Duodenal mucosa (tissue), 2 donors: ENCODE data around the gene LIN37.
"Not testable (repeated sequence)": the region's sequence is repeated elsewhere in the genome, so short reads cannot be mapped to it uniquely, and the experiment has no call there.

ENCODE experiments used
- H3K27ac ChIP-seq: one replicate; pipeline ENCODE4 v1.7.0; 2013; ENCODE audit warnings: low read depth, low read length
- H3K27me3 ChIP-seq, 2 donors: one replicate each; pipeline ENCODE4 v1.7.0; 2013; ENCODE audit warnings: low read length in 2 of 2, control low read depth in 1 of 2; ENCODE audit not compliant: insufficient read depth in 2 of 2, control insufficient read depth in 1 of 2
- H3K36me3 ChIP-seq, 2 donors: one replicate each; pipeline ENCODE4 v1.7.0; 2013; ENCODE audit warnings: low read length in 2 of 2, control low read depth in 1 of 2; ENCODE audit not compliant: insufficient read depth in 2 of 2, control insufficient read depth in 1 of 2
- H3K4me1 ChIP-seq, 2 donors: one replicate each; pipeline ENCODE4 v1.7.0; 2013; ENCODE audit warnings: low read length in 2 of 2, control low read depth in 1 of 2; ENCODE audit not compliant: insufficient read depth in 2 of 2, control insufficient read depth in 1 of 2
- H3K4me3 ChIP-seq, 2 donors: one replicate each; pipeline ENCODE4 v1.7.0; 2013; ENCODE audit warnings: low read length in 2 of 2, low read depth in 1 of 2
- H3K9ac ChIP-seq, 2 donors: one replicate each; pipeline ENCODE4 v1.7.0; 2013; ENCODE audit warnings: low read length in 2 of 2, low read depth in 1 of 2
- H3K9me3 ChIP-seq, 2 donors: one replicate each; pipeline ENCODE4 v1.7.0; 2013; ENCODE audit warnings: low read length in 2 of 2, control low read depth in 1 of 2; ENCODE audit not compliant: control insufficient read depth in 1 of 2

The LIN37 gene

DNA sequence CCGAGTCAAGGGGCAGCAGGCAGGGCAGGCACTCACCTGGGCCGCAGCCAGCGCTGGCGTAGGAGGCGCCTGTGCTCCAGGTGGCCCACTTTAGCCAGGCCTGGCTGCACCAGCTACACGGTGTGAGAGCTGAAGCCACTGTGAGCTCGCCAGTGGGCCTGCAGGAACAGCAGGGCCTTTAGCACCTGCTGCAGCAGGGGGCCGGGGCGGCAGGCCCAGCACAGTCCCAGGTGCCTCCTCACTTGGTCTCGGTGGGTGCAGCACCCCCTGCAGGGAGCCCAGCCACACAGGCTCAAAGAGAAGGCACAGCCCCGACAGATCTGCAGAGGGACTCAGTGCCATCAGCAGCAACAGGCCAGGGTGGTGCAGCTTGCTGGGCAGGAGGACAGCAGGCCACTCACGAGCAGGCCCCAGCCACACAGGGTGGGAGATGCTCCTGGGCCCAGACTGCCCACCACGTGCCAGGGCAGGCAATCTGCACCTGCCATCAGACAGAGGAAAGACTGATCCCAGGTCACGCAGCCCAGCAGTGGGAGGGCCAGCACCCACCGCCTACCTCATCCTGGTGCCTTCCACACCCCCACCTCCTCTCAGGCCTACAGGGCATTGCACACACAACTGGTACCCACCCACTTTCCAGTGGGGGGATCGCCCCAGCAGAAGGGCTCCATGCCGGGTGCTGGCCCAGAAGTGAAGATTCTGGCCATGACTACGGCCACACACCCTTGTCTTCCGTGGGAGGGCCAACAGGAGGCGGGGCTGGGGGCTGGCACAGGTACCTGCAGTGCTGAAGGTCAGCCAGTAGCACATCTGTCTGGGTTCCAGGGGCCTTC is 42.8 kb downstream of the LIN37 start:
- Histone ChIP-seq H3K4me1 (no peaks in the 10 kb centered on the region), H3K4me3 (no peak overlapping the region), H3K27me3 (no peaks in the 10 kb centered on the region), H3K9me3 (no peaks in the 10 kb centered on the region), H3K27ac (no peak overlapping the region), H3K9ac (no peak overlapping the region), H3K36me3 (no peaks in the 10 kb centered on the region)

DNA sequence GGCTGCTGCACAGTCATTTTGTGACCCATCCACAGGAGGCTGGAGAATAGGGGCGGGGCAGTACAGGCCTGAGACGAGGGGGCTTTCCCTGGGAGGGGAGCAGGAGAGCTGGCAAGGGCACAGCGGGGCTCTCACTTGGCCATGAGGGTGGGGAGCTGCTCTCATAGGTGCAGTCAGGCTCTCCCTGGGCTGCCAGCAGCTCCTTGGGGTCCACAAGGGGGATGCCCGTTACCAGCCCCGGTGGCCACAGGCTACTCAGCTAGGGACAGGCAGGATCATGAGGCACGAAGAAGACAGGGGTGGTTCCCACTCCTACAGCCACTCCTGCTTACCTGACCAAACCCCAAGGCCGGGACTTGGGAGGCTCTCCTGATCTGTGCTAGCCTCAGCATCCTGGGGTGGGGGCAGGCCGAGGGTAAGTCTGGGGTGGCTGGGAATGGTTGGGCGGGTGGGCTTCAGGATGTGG is 43.5 kb downstream of the LIN37 start:
- Histone ChIP-seq H3K4me3 (no peak overlapping the region), H3K4me1 (no peaks in the 10 kb centered on the region), H3K27ac (no peak overlapping the region)

DNA sequence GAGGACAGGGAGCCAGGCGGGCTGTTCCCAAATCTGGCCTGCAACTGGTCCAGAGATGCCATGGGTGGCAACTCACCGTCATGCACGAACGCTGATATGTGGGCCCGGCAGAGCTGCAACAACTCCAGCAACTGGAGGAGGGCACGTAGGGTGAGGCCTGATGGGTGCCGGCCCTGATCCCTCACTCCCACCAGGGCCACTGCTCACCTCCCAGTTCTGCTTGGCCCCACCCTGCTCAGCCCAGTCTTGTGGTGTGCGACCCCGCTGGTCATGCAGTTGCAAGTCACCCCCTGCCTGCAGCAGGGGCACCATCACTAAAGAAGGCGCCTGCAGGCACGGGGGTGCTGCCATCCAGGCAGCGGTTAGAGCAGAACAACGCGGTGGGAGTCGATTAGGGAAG is 43.9 kb downstream of the LIN37 start:
- Histone ChIP-seq H3K9ac (no peak overlapping the region), H3K27me3 (peaks cover 1 to 9% of the 10 kb centered on the region in 2 donors), H3K36me3 (no peaks in the 10 kb centered on the region), H3K4me3 (no peak overlapping the region), H3K4me1 (no peaks in the 10 kb centered on the region), H3K9me3 (no peaks in the 10 kb centered on the region), H3K27ac (no peak overlapping the region)

More for the DNA sequence above, 43.5 kb downstream of the LIN37 start:
- H3K9ac ChIP-seq: no peak overlapping the region
- H3K36me3 ChIP-seq: no peaks in the 10 kb centered on the region
- peaks cover 0 to 6% of the 10 kb centered on the region in 2 donors for H3K27me3 ChIP-seq
- no peaks in the 10 kb centered on the region for H3K9me3 ChIP-seq

DNA sequence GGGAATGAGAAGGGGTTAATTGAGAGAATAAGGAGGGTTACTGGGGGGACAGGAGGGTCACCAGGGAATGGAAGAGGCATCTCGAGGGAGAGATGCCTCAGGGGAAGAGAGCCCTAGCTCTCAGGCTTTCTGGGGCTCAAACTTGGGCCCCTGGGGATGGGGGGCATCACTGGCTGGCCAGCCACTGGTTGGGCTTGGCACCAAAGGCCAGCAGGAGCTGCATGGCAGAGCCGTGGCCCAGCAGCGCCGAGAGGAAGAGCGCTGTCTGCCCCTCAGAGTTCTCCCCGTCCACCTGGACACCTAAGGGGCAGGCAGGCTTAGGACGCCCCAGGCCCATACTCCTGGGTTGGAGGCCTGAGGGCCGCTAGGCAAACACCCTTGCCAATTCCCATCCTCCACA is 44.5 kb downstream of the LIN37 start:
- no peak overlapping the region for H3K4me3 ChIP-seq
- no peak overlapping the region for H3K27ac ChIP-seq
- H3K36me3 ChIP-seq: no peaks in the 10 kb centered on the region
- H3K27me3 ChIP-seq: peaks cover 7 to 13% of the 10 kb centered on the region in 2 donors
- no peaks in the 10 kb centered on the region for H3K9me3 ChIP-seq
- H3K4me1 ChIP-seq: no peaks in the 10 kb centered on the region
- no peak overlapping the region for H3K9ac ChIP-seq

DNA sequence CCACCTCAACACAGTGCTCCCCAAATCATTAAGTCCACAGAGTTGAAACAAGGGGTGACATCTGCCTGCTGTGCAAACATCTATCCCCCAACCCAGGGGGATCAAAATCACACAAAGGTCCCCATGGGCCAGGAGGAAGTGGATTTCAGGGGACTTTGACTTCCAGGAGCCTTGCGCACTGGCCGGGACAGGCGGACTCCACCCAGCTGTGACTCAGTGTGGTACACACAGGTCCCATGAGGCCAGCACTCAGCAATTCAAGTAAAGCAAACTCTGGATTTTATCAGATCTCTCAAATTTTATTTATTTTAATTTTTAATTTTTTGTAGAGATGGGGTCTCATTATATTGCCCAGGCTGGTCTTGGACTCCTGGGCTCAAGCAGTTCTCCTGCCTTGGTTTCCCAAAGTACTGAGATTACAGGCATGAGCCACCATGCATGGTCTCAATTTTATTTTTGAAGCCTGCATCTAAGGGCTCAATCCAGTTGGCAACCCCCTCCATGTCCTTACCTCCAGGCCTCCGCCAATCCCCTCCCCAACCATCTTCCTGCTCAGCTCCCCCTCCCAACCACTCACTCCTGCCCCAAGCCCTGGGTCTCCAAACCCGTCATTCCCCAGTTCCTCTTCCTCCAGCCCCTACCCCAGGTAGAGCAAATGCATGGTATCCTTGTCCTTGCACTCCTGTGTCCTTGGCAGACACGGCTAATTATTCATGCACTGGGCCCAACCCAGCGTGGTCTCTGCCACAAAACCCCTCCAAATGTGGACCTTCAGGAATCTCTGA is 45.2 kb downstream of the LIN37 start:
- peaks cover 7 to 14% of the 10 kb centered on the region in 2 donors for H3K27me3 ChIP-seq
- no peak overlapping the region for H3K4me3 ChIP-seq
- H3K9ac ChIP-seq: no peak overlapping the region
- H3K9me3 ChIP-seq: no peaks in the 10 kb centered on the region
- no peaks in the 10 kb centered on the region for H3K36me3 ChIP-seq
- H3K27ac ChIP-seq: no peak overlapping the region
- H3K4me1 ChIP-seq: no peaks in the 10 kb centered on the region

DNA sequence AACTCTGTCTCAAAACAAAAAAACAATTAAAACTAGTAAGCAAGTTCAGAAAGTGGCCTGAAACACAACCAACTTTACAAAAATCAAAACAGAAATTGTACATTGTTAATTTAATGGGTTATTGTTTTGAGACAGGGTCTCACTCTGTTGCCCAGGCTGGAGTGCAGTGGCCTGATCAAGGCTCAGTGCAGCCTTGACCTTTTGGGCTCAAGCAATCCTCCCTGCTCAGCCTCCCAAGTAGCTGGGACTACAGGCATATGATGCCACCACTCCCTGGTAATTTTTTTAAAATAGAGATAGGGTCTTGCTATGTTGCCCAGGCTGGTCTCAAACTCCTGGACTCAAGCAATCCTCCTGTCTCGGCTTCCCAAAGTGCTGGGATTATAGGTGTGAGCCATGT is 47.2 kb downstream of the LIN37 start:
- not testable (repeated sequence) for H3K27ac ChIP-seq, H3K9me3 ChIP-seq, H3K9ac ChIP-seq, H3K36me3 ChIP-seq, H3K4me3 ChIP-seq, H3K4me1 ChIP-seq
- H3K27me3 ChIP-seq: peaks cover 7 to 14% of the 10 kb centered on the region in 2 donors

DNA sequence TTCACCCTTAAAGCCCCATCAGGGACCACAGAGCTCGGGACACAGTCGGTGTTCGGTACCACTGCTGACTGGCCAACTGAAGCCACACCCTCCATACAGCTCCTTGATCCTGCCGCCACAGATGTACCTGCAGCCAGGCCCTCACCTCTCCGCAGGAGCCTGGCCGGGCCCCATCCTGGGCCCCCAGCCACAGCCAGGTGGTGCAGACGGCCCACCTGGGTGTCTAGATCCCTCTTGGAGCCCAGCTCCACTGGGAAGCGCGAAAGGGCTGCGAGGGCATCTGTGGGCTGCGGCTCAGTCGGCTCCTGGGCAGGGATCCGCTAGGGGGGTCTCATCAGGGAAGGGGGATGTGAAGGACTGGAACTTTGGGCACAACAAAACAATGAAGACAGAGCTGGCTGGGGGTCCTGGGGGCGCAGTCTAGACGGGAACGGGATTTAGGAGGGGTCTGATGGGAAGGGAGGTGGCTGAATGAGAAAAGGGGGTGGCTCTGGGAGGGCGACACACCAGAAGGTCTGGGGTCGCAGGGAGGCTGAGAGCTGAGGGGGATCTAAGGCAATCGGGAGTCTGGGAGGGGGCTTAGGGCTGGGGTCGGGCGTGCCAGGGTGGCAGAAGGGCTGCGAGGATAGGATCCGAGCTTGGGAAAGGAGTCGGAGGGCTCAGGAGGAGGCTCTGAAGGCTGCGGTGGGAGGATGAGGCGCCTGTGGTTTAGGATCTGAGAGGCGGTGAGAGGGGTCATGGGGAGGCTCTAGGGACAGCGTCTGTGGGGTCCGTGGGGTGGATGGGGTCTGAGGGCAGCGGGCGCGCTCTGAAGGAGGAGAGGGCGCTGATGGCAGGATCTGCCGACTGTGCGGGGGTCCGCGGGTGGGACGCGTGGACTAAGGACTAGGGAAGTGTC is 48.5 kb downstream of the LIN37 start:
- Histone ChIP-seq H3K36me3 (no peaks in the 10 kb centered on the region), H3K27me3 (peaks cover 7 to 14% of the 10 kb centered on the region in 2 donors), H3K27ac (no peak overlapping the region), H3K4me3 (no peak overlapping the region), H3K9me3 (no peaks in the 10 kb centered on the region), H3K9ac (no peak overlapping the region), H3K4me1 (no peaks in the 10 kb centered on the region)

DNA sequence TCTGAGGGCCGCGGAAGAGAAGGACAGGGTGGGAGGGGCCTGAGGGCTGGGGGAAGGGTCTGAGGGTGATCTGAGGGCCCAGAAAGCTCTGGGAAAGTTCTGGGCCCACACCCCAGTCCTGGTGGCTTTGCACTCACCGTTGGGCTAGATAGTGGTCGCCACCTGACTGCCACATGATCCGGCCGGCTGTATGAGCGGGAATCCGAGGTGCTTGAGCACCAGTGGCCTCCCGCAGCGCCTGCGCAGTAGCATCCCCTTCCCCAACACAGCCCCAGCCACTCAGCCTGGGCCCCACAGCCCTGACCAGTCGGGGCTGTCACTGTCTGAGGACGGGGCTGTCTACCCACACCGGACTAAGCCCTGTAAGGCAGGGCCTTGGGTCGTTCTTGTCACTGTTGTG is 49.3 kb downstream of the LIN37 start:
- Histone ChIP-seq H3K27ac (no peak overlapping the region), H3K4me3 (no peak overlapping the region), H3K27me3 (peaks cover 7 to 14% of the 10 kb centered on the region in 2 donors), H3K9ac (no peak overlapping the region), H3K4me1 (no peaks in the 10 kb centered on the region), H3K36me3 (no peaks in the 10 kb centered on the region), H3K9me3 (no peaks in the 10 kb centered on the region)

DNA sequence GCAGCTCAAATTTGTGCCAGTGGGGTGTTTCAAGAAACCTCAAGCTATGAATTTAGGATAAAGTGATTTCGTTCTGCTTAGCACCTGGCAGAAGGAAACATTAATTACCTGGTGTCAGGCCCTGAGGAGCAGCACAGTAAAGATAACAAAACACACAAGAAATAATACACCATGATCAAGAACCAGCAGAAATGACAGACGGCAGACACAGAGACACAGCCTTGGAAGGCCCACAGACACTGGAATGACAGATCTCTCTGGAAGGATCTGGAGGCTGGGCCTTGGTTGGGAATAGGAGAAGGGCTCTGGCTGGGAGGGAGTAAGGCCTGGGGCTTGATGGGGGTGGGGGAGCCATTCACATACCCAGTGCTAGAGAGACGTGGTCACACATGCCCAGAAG is 53.5 kb downstream of the LIN37 start:
- Histone ChIP-seq H3K4me3 (no peak overlapping the region), H3K36me3 (no peaks in the 10 kb centered on the region), H3K9me3 (no peaks in the 10 kb centered on the region), H3K4me1 (no peaks in the 10 kb centered on the region), H3K9ac (no peak overlapping the region), H3K27ac (no peak overlapping the region), H3K27me3 (peaks cover 7 to 8% of the 10 kb centered on the region in 2 donors)
